RWPE1 (cell line): ENCODE data around the gene AQP2.

Experiments
- CTCF ChIA-PET: fragments of 350-600 bp; sonication (Branson Sonifier 250); formaldehyde crosslinking; extraction: SDS; loops from one replicate; lab custom pipeline; 2021; lab: Yijun Ruan, JAX
- POLR2A ChIA-PET: fragments of 400-600 bp; formaldehyde crosslinking; extraction: SDS; loops from one replicate; lab custom pipeline; 2020; ENCODE audit warnings: antibody characterized with exemption; ENCODE audit not compliant: low non-redundant PET; lab: Yijun Ruan, JAX
- DNase-seq: peaks from one replicate; pipeline ENCODE4 v3.0.0; 2012; ENCODE audit warnings: low spot score
- H3K27ac ChIP-seq: fragments of 450-650 bp; 2 replicates; pipeline ENCODE4 v1.5.1; 2017
- CTCF ChIP-seq: fragments of 450-650 bp; conservative IDR thresholded peaks from 2 replicates; pipeline ENCODE4 v1.5.1; 2017; ENCODE audit warnings: low read depth, mild to moderate bottlenecking

AQP2 gene

GRCh38 chr12:49910331-49911212 is 40.0 kb upstream of the AQP2 start:
- ChIA-PET CTCF (interaction anchor here (0.5 to 1.2 kb wide), 2 partner anchors 16 to 56 kb away, joined by 3 to 5 read pairs; no protein-coding TSS in a partner anchor), POLR2A (no interaction called here)
- peak overlapping the region; percentile 35 for H3K27ac ChIP-seq
- no peak for TF ChIP-seq CTCF
- DNase-seq: no peak

- H3K27ac ChIP-seq: no peak overlapping the region
- CTCF ChIA-PET: no interaction called here
- TF ChIP-seq CTCF: no peak
- DNase-seq: no peak
- POLR2A ChIA-PET: no interaction called here
These were observed 39.3 kb upstream of the AQP2 start for GRCh38 chr12:49911213-49911605.

GRCh38 chr12:49912345-49913255 is 37.9 kb upstream of the AQP2 start:
- DNase-seq: no peak
- POLR2A ChIA-PET: no interaction called here
- CTCF ChIA-PET: interaction anchor here (0.5 to 1.2 kb wide), 3 partner anchors 12 to 423 kb away, joined by 3 to 4 read pairs (median 3); no protein-coding TSS in a partner anchor
- TF ChIP-seq CTCF: no peak
- no peak overlapping the region for H3K27ac ChIP-seq

- H3K27ac ChIP-seq: no peak overlapping the region
- no peak for DNase-seq
- no peak for TF ChIP-seq CTCF
- ChIA-PET POLR2A (no interaction called here), CTCF (interaction anchor here (0.9 kb wide), 1 partner anchor 78 kb away, joined by 4 read pairs; no protein-coding TSS in a partner anchor)
These were observed 34.2 kb upstream of the AQP2 start for GRCh38 chr12:49916129-49916919.

GRCh38 chr12:49917166-49917787 is 33.3 kb upstream of the AQP2 start:
- TF ChIP-seq CTCF: no peak
- POLR2A ChIA-PET: no interaction called here
- no peak overlapping the region for H3K27ac ChIP-seq
- no peak for DNase-seq
- CTCF ChIA-PET: no interaction called here
